Activated CD8-positive, alpha-beta memory T cell treated with anti-CD3 and anti-CD28 coated beads for 1 hour (primary cell): ENCODE measurements around the gene FLT4.

ENCODE experiments used
- DNase-seq, 2 donors: peaks; one replicate each; pipeline ENCODE4 v3.0.0-alpha.2; 2020; ENCODE audit warnings: low read depth in 1 of 2; ENCODE audit errors: extremely low read depth in 1 of 2

The FLT4 gene

GRCh38 chr5:180628211-180628610 lies 21.2 kb downstream of the FLT4 start:
- DNase-seq = no peak

DNA sequence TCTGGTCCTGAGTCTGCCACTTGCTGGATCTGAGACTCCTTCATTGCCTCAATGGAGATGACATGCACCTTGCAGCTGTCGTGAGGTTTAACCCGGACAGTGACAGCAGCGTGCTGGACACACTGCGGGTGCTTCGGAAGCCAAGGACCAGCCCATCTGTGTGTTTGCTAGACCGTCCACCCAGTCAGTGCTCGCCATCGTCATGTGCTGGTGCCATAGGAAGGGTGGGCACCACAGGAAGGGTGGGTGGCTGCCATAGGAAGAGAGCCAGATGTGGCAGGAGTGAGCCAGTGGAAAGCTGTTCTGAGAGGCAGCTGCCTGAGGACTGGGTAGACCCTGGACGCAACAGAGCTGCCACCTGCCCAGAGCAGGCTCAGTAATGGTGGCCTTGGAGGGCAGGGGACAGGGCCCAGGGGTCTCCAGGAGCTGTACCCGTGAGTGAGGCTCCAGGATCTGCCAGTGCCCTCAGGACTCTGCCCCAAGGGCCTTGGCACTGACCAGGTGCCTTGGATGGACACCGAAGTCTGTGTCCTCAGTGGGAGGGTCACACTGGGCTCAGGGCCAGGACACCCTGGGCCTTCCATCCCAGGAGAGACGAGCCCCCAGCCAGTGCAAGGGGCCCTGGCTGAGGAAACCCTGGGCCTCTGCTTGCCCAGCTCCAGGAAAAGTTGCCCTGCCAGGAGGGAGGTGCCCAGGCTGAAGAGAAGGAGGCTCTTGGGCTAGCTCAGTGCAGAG lies 21.8 kb downstream of the FLT4 start:
- DNase-seq = no peak

GRCh38 chr5:180626661-180627385 lies 22.6 kb downstream of the FLT4 start:
- DNase-seq = no peak

DNA sequence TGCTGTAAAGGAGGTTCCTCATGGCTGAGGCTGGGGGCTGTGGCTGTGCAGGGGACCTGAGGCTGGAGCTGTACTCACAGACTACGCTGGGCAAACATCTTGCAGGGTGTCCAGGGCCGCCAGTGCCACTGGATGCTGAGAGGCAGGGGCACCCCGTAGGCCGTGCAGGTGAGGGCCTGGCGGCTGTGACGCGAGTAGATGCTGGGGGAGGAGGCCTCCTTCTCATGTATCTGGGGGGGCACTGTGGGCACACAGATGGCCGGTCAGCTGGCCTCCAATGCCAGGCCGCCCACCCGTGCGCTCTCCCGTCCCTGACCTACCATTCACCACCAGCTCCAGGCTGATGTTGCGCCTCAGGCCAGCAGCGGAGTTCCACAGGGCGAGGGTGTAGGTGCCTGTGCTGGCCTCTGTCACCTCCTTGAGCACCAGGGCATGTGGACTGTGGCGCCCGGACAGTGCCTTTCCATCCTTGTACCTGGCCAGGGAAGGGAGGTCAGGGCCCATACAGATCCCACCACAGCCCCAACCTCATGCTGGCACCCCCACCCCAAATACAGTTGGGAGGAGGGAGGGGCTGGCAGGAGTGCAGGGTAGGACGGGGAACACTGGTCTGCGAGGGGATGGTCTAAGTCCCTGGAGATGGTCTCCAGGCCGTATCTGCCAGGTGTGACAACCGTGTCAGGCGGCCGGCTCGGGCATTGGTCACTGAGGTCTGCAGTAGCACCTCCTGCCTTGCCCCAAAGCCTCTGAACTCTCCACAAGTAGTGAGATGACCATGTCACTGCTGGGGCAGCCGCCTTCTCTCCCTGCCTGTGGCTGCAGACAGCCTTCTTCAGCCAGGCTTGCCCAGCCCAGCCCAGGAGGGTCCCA lies 23.4 kb downstream of the FLT4 start:
- no peak for DNase-seq

DNA sequence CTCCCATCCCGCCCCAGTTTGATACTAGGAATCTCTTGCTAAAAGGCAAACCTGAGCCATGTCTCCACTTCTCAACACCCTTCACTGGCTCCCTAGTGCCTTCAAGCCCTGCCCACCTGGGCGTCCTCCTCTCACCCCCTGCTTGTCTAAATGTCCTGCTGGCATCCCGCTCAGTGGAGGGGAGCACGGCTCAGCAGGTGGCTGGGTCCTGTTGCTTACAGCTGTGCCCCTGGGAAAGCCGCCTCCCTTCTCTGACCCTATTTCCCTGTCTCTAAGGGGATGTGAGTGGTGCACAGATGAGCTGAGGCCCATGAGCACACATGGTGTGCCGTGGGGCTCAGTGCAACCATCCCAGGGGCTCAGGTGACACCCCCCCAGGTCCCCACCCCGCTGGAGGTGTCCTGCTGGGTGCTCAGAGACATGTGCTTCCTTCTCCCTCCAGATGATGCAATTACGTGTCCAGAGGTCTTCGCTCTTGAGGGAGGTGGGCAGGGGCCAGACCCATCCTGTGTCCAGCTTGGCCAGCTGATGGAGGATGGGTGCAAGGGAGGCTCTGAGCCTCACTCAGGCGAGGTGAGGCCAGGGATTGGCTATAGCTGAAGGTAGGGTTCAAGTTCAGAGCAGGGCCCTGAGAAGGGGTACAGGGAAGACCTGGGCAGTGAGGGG lies 24.1 kb downstream of the FLT4 start:
- DNase-seq = no peak

DNA sequence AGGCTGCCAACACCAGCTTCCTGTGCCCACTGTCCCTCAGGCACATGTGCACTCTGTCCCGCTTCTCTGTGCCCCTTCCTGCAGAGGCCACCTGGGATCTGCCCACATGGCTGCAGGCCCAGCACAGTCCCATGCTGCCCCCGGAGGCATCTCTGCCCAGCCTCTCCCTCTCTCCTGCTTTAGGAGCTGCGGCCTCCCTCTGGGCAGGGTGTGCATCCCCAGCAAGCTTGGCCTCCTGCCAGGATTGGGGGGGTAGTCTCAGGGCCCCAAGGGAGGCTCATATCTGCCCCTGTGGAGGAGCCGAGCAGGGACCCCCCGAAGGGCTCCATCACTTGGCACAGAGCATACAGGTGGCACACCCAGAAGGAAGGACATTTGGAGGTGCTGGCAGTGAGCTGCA lies 24.8 kb downstream of the FLT4 start:
- DNase-seq = no peak

DNA sequence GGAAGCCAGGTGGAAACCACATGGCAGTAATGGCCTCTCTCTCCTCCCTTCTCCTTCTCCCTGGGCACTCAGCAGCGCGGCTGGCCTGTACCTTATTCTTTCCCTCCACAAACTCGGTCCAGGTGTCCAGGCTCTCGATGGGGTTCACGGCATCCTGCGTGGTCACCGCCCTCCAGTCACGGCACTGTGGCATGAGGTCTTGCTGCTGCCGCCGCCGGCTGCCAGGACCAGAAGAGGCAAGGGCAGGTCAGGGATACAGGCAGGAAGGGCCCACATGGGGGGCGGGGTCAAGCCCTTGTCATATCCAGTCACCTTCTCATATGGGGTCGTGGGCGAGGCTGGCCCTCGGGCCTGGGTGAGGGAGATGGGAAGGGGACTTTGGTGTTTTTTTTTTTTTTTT lies 25.6 kb downstream of the FLT4 start:
- DNase-seq = no peak

DNA sequence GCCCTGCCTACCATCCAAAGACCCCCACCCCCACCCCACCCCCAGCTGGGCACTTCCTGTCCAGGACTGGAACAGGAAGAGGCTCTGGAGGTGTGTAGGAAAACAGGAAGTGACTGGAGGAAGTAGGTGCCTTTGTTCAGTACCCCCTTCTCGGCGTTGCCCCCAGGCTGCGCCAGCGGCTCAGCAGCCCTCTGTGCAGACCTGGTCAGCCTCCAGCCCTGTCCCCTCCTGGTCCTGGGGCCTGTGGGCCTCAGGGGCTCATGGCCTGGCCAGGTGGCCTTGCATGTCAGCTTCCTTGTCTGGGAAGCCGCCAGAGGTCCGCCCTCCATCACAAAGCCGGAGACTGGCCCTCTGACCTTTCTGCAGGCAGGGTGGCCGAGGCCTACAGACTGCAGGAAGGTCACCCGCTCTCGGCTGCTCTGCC lies 26.0 kb downstream of the FLT4 start:
- DNase-seq = no peak

- DNase-seq = no peak
Measured at GRCh38 chr5:180622910-180623309, 26.5 kb downstream of the FLT4 start.

DNA sequence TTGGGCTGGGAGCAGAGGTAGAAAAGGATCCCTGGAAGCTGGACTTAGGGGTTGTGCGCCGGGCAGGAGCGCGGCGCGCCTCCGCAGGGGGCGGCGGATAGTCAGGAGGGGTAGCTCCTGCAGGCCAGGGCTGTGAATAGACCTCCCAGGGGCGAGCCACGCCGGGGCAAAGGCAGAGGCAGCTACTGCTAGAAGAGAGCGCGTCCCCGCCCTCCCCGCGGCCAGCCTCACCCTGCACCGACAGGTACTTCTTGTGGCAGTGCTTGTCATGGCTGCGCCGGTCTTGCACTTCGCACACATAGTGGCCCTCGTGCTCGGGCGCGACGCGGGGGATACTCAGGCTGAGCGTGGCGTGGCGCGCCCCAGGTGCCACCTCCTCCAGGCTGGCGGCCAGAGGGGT lies 28.1 kb downstream of the FLT4 start:
- DNase-seq = no peak

GRCh38 chr5:180620014-180620413 lies 29.4 kb downstream of the FLT4 start:
- no peak for DNase-seq

GRCh38 chr5:180619563-180619915 lies 29.9 kb downstream of the FLT4 start:
- no peak for DNase-seq

GRCh38 chr5:180618829-180619562 lies 30.4 kb downstream of the FLT4 start:
- no peak for DNase-seq

DNA sequence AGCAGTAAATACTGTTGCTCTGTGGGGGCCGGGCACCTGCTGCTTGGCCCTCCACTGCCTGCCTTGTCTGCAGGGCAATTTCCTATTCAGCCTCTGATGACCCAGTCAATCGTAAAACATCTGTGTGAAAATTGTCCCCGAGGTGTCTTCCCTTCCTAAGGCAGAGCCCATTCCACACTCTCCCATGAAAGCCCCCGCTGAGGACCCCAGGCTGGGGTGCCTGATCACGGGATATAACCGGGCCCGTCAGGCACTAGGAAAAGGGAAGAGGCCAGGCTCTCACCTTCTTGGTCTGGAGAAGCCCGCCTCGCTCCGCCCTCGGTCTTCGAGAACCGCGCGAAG lies 30.9 kb downstream of the FLT4 start:
- no peak for DNase-seq

DNA sequence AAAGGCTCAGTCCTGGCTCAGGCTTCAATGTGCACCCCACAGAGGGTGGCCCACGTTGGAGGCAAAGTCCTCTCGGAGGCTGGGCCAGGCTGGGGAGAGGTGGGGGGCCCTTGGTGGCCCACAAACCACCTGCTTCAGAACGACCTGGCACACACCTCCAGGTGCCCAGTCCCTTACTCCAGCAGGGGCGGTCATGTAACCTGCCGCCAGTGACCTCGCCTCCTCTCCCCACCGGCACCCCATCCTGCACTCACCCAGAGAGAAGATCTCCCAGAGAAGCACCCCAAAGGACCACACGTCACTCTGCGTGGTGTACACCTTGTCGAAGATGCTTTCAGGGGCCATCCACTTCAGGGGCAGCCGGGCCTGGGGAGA lies 35.6 kb downstream of the FLT4 start:
- no peak for DNase-seq

- DNase-seq = no peak
Measured at GRCh38 chr5:180613188-180613813, 36.1 kb downstream of the FLT4 start.

DNA sequence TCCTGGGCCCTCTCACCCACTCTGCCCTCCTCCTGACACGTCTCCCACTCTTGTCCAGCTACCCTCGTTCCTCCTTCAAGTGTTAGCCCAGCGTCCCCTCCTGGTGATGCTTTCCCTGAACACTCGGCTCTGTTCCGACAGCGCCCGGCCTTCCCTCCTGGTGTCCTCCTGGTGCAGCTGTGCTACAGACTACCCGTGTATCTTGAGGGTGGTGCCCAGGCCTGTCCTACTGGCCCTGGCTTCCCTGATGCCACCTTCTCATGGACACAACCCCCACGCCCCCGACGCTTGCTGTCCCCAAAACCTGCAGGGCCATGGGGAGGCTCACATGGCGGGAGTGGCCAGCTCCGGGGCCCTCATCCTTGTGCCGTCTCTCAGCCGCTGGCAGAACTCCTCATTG lies 36.7 kb downstream of the FLT4 start:
- no peak for DNase-seq

GRCh38 chr5:180611140-180611850 lies 38.1 kb downstream of the FLT4 start:
- DNase-seq = no peak

DNA sequence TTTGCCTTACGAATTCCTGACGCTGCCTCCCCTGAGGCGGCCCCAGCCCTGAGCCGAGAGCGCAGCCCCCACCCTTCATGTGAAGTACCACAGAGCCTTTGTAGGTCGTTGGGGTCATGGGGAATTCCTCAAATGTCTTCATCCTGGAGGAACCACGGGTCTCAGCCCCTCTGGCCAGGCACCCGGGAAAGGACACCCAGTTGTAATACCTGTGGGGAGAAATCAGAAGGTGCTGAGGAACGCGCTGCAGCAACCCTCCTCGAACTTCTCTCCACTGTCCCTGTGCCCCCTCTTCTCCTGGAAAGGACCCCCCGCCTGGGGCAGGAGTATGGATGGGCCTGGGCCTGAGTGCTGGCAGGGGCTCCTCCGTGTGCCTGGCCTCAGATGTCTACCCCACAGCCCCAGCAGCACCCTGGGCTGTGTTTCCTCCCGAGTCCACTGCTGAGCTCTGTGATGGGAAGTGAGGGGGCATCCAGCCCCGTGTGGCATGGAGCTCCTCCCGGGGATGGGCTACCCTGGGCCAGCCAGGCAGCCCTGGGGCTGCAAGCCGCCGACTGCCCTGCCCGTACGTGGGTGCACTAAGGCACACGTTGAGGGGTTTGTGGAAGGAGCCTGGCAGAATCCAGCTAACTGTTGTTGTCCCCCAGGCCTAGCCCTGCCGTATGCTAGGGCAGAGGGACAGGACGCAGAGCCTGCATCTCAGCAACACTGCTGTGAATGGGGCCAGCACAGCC lies 39.4 kb downstream of the FLT4 start:
- DNase-seq = no peak
